HG02642 (cell line): ENCODE measurements around the gene ADA.

ENCODE experiments used
- ATAC-seq: cut with Tn5 transposase; IDR thresholded peaks from one replicate; pipeline ENCODE4 v1.9.1; 2021; ENCODE audit warnings: mild to moderate bottlenecking; ENCODE audit not compliant: unreplicated experiment, poor library complexity

The ADA gene

GRCh38 chr20:44648068-44648467 is 3.4 kb downstream of the ADA start:
- ATAC-seq: no peak

DNA sequence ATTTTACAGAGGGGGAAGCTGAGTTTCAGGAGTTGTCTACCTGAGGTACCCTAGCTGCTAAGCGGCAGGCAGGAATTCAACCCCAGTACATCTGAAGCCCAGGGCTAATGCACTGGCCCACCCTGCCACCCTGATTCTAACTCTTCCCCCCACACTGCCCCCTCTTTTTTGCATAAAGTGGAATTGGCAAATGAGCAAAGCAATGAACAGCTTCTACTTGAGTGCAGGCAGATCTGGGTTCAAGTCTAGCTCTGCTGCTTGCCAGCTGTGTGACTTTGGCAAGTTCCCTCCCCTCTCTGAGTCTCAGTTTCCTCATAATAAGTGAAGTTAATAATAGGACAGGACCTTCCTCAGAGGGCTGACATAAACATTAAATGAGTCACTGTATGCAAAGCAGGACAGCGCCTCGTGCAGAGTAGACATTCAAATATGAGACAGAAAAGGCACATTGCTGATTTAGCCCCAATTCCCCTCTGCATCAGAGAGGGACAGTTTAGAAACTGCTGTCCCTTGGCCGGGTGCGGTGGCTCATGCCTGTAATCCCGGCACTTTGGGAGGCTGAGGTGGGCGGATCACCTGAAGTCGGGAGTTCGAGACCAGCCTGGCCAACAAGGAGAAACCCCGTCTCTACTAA is 4.7 kb downstream of the ADA start:
- ATAC-seq: peak; percentile 52

- ATAC-seq: peak; percentile 31
Observed at GRCh38 chr20:44646023-44646640, 5.4 kb downstream of the ADA start.

GRCh38 chr20:44644667-44645131 is 6.8 kb downstream of the ADA start:
- no peak for ATAC-seq

DNA sequence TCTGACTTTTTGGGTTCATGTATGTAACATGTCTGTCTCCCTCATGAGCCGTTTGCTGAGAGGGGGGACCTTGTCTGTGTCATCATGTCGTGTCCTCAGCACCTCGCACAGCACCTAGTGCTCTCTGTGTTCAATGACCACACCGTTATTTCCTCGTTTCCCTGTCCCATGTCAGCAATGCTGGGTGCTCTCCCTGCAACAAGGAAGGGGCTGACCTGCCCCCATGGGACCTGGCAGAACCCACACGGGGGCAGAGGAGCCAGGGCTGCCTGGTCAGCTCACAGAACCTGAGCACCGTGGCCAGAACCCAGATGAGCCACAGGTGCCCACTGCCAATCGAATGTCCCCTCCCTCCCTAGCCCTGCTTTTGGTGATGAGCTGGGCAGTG is 7.3 kb downstream of the ADA start:
- no peak for ATAC-seq

GRCh38 chr20:44643596-44644229 is 7.8 kb downstream of the ADA start:
- no peak for ATAC-seq

DNA sequence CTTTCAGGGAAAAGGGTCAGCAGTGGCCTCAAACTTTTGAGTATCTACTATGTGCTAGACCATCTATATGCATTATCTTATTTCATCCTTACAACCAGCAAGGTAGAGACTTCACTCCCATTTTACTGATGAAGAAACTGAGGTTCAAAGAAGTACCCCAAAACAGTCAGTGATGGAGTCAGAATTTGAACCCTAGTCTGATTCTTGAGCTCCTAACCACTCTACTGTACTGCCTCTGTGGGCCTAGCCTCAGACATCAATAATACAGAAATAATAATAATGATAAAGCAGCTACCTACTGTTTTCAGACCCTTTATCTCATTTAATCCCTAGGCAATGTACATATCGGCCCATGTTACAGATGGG is 8.4 kb downstream of the ADA start:
- ATAC-seq: no peak

- ATAC-seq: peak; percentile 27
Observed at GRCh38 chr20:44642203-44643153, 9.0 kb downstream of the ADA start.

DNA sequence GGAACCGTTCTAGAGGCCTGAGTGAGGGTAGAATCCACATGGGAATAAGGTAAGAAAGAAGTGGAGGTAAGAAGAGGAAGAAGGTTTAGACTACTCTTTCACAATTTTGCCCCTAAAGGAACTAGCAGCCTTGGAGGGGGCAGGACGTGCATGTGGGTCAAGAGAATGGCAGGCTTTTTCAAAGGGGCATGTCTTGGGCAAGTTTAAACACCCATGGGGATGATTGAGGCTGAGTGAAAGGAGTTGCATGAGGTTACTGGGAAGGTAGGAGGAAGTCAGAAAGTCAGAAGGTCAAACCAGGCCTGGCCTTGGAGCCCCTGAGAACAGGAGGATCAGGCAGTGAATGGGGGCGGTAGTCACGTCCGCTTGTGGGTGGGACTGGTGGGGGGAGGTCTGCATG is 10.2 kb downstream of the ADA start:
- ATAC-seq: no peak

GRCh38 chr20:44640522-44640921 is 11.0 kb downstream of the ADA start:
- no peak for ATAC-seq

GRCh38 chr20:44637522-44638372 is 13.8 kb downstream of the ADA start:
- ATAC-seq: no peak

DNA sequence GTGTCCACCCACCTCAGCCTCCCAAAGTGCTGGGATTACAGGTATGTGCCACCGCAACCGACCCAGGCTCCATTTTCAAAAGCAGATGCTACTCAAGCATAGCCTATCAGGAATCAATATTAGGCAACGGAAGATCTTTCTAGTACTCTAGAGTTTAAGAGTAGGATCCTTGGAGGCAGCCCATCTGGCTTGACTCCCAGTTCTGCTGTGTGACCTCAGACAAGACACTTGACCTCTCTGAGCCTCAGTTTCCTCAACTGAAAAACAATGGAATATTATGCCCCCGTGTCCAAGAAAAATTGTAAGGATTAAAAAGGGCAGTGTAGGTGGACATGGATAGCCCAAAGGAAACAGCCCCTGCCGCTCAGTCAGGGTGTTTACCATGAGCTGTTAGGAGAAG is 14.5 kb downstream of the ADA start:
- no peak for ATAC-seq

GRCh38 chr20:44635877-44636276 is 15.6 kb downstream of the ADA start:
- no peak for ATAC-seq

GRCh38 chr20:44633872-44634600 is 17.5 kb downstream of the ADA start:
- ATAC-seq: no peak

DNA sequence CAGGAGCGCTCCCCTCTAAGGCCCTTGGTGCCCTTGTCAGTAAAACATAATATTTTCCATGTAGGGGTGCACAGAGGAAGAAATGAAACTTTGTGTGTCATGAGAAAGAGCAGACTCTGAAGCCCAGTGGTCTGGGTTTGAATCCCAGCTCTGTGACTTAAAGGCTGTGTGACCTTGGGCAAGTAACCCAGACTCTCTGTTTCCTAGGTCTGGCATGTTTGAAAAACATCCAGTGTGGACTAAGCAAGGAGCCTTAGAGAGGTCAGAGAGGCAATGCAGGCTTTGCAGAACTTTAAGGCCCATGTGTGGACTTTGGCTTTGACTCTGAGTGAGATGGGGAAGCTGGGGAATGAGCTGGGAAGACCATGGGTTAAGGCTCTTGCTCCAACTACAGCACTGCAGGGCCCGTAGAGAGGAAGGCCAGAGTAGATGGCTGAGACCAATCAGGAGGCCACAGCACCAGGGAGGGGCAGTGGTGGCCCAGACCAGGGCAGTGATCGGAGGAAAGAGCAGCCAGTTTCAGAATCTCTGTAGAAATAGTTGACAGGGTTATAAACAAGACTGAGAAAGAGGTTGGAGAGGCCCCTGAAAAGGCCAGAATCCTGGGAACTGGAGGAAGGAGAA is 18.2 kb downstream of the ADA start:
- no peak for ATAC-seq

- ATAC-seq: no peak
Observed at GRCh38 chr20:44632103-44632752, 19.3 kb downstream of the ADA start.

GRCh38 chr20:44630297-44630696 is 21.2 kb downstream of the ADA start:
- no peak for ATAC-seq

- ATAC-seq: no peak
Observed at GRCh38 chr20:44629542-44629941, 22.0 kb downstream of the ADA start.
